NB4 (cell line): Measurements from ENCODE around the gene BNIP1.

Source experiments
- DNase-seq: peaks from one replicate; pipeline ENCODE4 v3.0.0; 2010; ENCODE audit warnings: low read depth
- H3K4me3 ChIP-seq: one replicate; pipeline ENCODE4 v1.5.1; 2011; ENCODE audit warnings: mild to moderate bottlenecking, low read depth, low read length, moderate library complexity
- MYC ChIP-seq: IDR thresholded peaks from 2 replicates; pipeline ENCODE4 v1.6.1; 2011; ENCODE audit warnings: low read depth, low read length
- POLR2A ChIP-seq: IDR thresholded peaks from 2 replicates; pipeline ENCODE4 v1.6.1; 2011; ENCODE audit warnings: mild to moderate bottlenecking; ENCODE audit not compliant: insufficient read length; ENCODE audit errors: extremely low read depth
- TF ChIP-seq, protein P1 (sequence below): IDR thresholded peaks from one replicate; pipeline ENCODE4 v1.5.1; 2012; ENCODE audit warnings: low read depth, low read length
- TF ChIP-seq, protein P2 (sequence below): IDR thresholded peaks from 2 replicates; pipeline ENCODE4 v1.6.1; 2011; ENCODE audit warnings: low read depth, low read length

The BNIP1 gene

GRCh38 chr5:173144200-173145176, at the start of gene BNIP1:
BNIP1 (plus strand) TSS chr5:173144531; CDS start chr5:173144546, 15 bp downstream.
- TF ChIP-seq, protein P1, sequence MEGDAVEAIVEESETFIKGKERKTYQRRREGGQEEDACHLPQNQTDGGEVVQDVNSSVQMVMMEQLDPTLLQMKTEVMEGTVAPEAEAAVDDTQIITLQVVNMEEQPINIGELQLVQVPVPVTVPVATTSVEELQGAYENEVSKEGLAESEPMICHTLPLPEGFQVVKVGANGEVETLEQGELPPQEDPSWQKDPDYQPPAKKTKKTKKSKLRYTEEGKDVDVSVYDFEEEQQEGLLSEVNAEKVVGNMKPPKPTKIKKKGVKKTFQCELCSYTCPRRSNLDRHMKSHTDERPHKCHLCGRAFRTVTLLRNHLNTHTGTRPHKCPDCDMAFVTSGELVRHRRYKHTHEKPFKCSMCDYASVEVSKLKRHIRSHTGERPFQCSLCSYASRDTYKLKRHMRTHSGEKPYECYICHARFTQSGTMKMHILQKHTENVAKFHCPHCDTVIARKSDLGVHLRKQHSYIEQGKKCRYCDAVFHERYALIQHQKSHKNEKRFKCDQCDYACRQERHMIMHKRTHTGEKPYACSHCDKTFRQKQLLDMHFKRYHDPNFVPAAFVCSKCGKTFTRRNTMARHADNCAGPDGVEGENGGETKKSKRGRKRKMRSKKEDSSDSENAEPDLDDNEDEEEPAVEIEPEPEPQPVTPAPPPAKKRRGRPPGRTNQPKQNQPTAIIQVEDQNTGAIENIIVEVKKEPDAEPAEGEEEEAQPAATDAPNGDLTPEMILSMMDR = peak; percentile 94
- TF ChIP-seq POLR2A (peak; percentile 64), MYC (peak; percentile 92)
- TF ChIP-seq, protein P2, sequence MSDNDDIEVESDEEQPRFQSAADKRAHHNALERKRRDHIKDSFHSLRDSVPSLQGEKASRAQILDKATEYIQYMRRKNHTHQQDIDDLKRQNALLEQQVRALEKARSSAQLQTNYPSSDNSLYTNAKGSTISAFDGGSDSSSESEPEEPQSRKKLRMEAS = peak; percentile 90
- H3K4me3 ChIP-seq = peak within 1 kb of the TSS; percentile 91
- peak; percentile 93 for DNase-seq

GRCh38 chr5:173098787-173099186, 45.5 kb upstream of the BNIP1 start:
- H3K4me3 ChIP-seq = no peak overlapping the region
- TF ChIP-seq, protein P1 = no peak
- TF ChIP-seq POLR2A (no peak), MYC (no peak)
- TF ChIP-seq, protein P2 = no peak
- no peak for DNase-seq

DNA sequence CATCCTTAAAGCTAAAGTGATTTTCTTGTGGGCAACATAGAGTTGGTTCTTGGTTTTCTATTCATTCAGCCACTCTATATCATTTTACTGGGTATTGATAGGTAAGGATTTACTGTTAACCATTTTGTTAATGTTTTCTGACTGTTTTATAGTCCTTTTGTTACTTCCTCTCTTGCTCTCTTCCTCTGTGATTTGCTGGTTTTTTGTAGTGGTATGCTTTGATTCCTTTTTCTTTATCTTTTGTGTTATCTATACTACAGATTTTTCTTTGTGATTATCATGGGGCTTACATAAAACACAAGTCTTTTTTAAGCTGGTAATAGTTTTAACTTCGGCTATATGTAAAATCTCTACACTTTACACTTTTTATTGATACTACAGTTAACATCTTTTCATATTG, 44.9 kb upstream of the BNIP1 start:
- no peak for DNase-seq
- TF ChIP-seq MYC (no peak), POLR2A (no peak)
- TF ChIP-seq, protein P2 = no peak
- TF ChIP-seq, protein P1 = no peak
- no peak overlapping the region for H3K4me3 ChIP-seq

- TF ChIP-seq MYC (no peak), POLR2A (no peak)
- TF ChIP-seq, protein P2 = no peak
- TF ChIP-seq, protein P1 = no peak
- no peak for DNase-seq
- H3K4me3 ChIP-seq = no peak overlapping the region
Observed at GRCh38 chr5:173101245-173101644, 43.1 kb upstream of the BNIP1 start.

- DNase-seq = no peak
- no peak overlapping the region for H3K4me3 ChIP-seq
- TF ChIP-seq, protein P1 = no peak
- no peak for TF ChIP-seq MYC
- TF ChIP-seq, protein P2 = no peak
- TF ChIP-seq POLR2A = no peak
Observed at GRCh38 chr5:173103411-173103810, 40.9 kb upstream of the BNIP1 start.
